RWPE2 (cell line): Measurements from ENCODE around the gene EGFL7.

Source experiments
- ATAC-seq: fragments of 200-7000 bp; cut with Tn5 transposase; 3 replicates; pipeline ENCODE4 v1.9.1; 2021; ENCODE audit warnings: low read depth
- DNase-seq: peaks from one replicate; pipeline ENCODE4 v3.0.0-alpha.2; 2020; ENCODE audit warnings: low spot score
- H3K27ac ChIP-seq: fragments of 450-650 bp; 2 replicates; pipeline ENCODE4 v1.5.1; 2017; ENCODE audit warnings: mild to moderate bottlenecking; ENCODE audit not compliant: poor library complexity, severe bottlenecking
- H3K27me3 ChIP-seq: fragments of 250-450 bp; sonication (Bioruptor Pico); 2 replicates; pipeline ENCODE4 v1.5.1; 2021; ENCODE audit warnings: mild to moderate bottlenecking, moderate library complexity; ENCODE audit not compliant: insufficient read depth, poor library complexity, severe bottlenecking
- H3K36me3 ChIP-seq: fragments of 250-450 bp; sonication (Bioruptor Pico); 2 replicates; pipeline ENCODE4 v1.5.1; 2020; ENCODE audit warnings: low read depth, mild to moderate bottlenecking, moderate library complexity
- H3K4me1 ChIP-seq: fragments of 250-450 bp; sonication (Bioruptor Pico); 2 replicates; pipeline ENCODE4 v1.5.1; 2021; ENCODE audit warnings: mild to moderate bottlenecking, moderate library complexity; ENCODE audit not compliant: insufficient read depth, poor library complexity, severe bottlenecking
- H3K4me3 ChIP-seq: fragments of 250-450 bp; sonication (Bioruptor Pico); 2 replicates; pipeline ENCODE4 v1.5.1; 2021; ENCODE audit warnings: mild to moderate bottlenecking, moderate library complexity; ENCODE audit not compliant: severe bottlenecking
- H3K9me3 ChIP-seq: fragments of 250-450 bp; sonication (Bioruptor Pico); 2 replicates; pipeline ENCODE4 v1.5.1; 2021; ENCODE audit warnings: mild to moderate bottlenecking, moderate library complexity; ENCODE audit not compliant: severe bottlenecking
- CTCF ChIP-seq: fragments of 450-650 bp; IDR thresholded peaks from one replicate; pipeline ENCODE4 v1.5.1; 2017; ENCODE audit warnings: mild to moderate bottlenecking, moderate library complexity; ENCODE audit not compliant: poor library complexity, severe bottlenecking

EGFL7 gene

GRCh38 chr9:136648751-136649150 lies 14.0 kb upstream of the EGFL7 start:
- H3K36me3 ChIP-seq: no peaks in the 10 kb centered on the region
- no peaks in the 10 kb centered on the region for H3K9me3 ChIP-seq
- H3K4me3 ChIP-seq: no peak overlapping the region
- TF ChIP-seq CTCF: no peak
- no peak for DNase-seq
- ATAC-seq: no peak
- no peak overlapping the region for H3K27ac ChIP-seq
- H3K4me1 ChIP-seq: no peaks in the 10 kb centered on the region
- H3K27me3 ChIP-seq: peaks cover 2% of the 10 kb centered on the region

- Histone ChIP-seq H3K4me1 (no peaks in the 10 kb centered on the region), H3K27me3 (no peaks in the 10 kb centered on the region), H3K27ac (no peak overlapping the region), H3K4me3 (no peak overlapping the region), H3K9me3 (no peaks in the 10 kb centered on the region), H3K36me3 (no peaks in the 10 kb centered on the region)
- no peak for DNase-seq
- TF ChIP-seq CTCF: no peak
- no peak for ATAC-seq
These were observed 12.7 kb upstream of the EGFL7 start for GRCh38 chr9:136650021-136650420.

- Histone ChIP-seq H3K36me3 (no peaks in the 10 kb centered on the region), H3K27ac (no peak overlapping the region), H3K9me3 (no peaks in the 10 kb centered on the region), H3K4me3 (no peak overlapping the region), H3K27me3 (no peaks in the 10 kb centered on the region), H3K4me1 (peaks cover under 1% of the 10 kb centered on the region)
- TF ChIP-seq CTCF: no peak
- DNase-seq (no peak), ATAC-seq (no peak)
These were observed 12.1 kb upstream of the EGFL7 start for GRCh38 chr9:136650648-136651047.

- TF ChIP-seq CTCF: no peak
- Histone ChIP-seq H3K4me1 (peaks cover 8% of the 10 kb centered on the region), H3K27ac (no peak overlapping the region), H3K27me3 (no peaks in the 10 kb centered on the region), H3K4me3 (no peak overlapping the region), H3K36me3 (no peaks in the 10 kb centered on the region), H3K9me3 (no peaks in the 10 kb centered on the region)
- DNase-seq (no peak), ATAC-seq (no peak)
These were observed 10.9 kb upstream of the EGFL7 start for GRCh38 chr9:136651860-136652259.

GRCh38 chr9:136653323-136654079 lies 9.2 kb upstream of the EGFL7 start:
- ATAC-seq: no peak
- Histone ChIP-seq H3K4me3 (no peak overlapping the region), H3K27me3 (no peaks in the 10 kb centered on the region), H3K36me3 (no peaks in the 10 kb centered on the region), H3K27ac (no peak overlapping the region), H3K9me3 (no peaks in the 10 kb centered on the region), H3K4me1 (peaks cover 8% of the 10 kb centered on the region)
- no peak for DNase-seq
- no peak for TF ChIP-seq CTCF
